Fibroblast of peridontal ligament (primary cell): ENCODE results near the gene EMILIN1.

Source experiments
- DNase-seq: peaks from one replicate; pipeline ENCODE4 v3.0.0-alpha.2; 2010; ENCODE audit errors: extremely low read depth

EMILIN1 gene

DNA sequence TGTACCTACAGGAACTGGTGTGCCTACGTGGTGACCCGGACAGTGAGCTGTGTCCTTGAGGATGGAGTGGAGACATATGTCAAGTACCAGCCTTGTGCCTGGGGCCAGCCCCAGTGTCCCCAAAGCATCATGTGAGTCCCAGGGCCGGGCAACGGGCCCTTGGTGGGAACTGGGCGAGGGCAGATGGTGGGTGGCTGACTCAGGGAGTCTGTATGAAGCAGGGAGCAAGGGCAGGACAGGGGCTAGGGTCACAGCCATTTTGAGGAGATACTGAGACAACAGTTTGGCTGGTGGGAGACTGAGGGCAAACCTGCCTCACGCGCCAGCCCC lies 1.7 kb downstream of the EMILIN1 start:
- no peak for DNase-seq

DNA sequence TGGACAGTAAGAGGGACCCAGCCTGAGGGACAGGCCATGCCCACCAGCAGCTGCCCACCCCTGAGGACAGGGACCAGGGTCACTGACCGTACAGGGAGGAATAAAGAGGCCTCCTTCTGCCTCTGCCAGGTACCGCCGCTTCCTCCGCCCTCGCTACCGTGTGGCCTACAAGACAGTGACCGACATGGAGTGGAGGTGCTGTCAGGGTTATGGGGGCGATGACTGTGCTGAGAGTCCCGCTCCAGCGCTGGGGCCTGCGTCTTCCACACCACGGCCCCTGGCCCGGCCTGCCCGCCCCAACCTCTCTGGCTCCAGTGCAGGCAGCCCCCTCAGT lies 2.2 kb downstream of the EMILIN1 start:
- DNase-seq, result no peak

DNA sequence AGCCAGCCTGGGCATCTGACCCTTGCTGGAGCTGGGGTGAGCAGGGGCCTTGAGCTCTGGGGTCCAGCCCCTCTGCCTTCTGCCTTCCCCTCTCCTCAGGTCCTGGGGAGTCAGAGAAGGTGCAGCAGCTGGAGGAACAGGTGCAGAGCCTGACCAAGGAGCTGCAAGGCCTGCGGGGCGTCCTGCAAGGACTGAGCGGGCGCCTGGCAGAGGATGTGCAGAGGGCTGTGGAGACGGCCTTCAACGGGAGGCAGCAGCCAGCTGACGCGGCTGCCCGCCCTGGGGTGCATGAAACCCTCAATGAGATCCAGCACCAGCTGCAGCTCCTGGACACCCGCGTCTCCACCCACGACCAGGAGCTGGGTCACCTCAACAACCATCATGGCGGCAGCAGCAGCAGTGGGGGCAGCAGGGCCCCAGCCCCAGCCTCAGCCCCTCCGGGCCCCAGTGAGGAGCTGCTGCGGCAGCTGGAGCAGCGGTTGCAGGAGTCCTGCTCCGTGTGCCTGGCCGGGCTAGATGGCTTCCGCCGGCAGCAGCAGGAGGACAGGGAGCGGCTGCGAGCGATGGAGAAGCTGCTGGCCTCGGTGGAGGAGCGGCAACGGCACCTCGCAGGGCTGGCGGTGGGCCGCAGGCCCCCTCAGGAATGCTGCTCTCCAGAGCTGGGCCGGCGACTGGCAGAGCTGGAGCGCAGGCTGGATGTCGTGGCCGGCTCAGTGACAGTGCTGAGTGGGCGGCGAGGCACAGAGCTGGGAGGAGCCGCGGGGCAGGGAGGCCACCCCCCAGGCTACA lies 3.8 kb downstream of the EMILIN1 start:
- DNase-seq, result no peak

DNA sequence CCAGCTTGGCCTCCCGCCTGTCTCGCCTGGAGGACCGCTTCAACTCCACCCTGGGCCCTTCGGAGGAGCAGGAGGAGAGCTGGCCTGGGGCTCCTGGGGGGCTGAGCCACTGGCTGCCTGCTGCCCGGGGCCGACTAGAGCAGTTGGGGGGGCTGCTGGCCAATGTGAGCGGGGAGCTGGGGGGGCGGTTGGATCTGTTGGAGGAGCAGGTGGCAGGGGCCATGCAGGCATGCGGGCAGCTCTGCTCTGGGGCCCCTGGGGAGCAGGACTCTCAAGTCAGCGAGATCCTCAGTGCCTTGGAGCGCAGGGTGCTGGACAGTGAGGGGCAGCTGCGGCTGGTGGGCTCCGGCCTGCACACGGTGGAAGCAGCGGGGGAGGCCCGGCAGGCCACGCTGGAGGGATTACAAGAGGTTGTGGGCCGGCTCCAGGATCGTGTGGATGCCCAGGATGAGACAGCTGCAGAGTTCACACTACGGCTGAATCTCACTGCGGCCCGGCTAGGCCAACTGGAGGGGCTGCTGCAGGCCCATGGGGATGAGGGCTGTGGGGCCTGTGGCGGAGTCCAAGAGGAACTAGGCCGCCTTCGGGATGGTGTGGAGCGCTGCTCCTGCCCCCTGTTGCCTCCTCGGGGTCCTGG lies 4.5 kb downstream of the EMILIN1 start:
- no peak for DNase-seq

DNA sequence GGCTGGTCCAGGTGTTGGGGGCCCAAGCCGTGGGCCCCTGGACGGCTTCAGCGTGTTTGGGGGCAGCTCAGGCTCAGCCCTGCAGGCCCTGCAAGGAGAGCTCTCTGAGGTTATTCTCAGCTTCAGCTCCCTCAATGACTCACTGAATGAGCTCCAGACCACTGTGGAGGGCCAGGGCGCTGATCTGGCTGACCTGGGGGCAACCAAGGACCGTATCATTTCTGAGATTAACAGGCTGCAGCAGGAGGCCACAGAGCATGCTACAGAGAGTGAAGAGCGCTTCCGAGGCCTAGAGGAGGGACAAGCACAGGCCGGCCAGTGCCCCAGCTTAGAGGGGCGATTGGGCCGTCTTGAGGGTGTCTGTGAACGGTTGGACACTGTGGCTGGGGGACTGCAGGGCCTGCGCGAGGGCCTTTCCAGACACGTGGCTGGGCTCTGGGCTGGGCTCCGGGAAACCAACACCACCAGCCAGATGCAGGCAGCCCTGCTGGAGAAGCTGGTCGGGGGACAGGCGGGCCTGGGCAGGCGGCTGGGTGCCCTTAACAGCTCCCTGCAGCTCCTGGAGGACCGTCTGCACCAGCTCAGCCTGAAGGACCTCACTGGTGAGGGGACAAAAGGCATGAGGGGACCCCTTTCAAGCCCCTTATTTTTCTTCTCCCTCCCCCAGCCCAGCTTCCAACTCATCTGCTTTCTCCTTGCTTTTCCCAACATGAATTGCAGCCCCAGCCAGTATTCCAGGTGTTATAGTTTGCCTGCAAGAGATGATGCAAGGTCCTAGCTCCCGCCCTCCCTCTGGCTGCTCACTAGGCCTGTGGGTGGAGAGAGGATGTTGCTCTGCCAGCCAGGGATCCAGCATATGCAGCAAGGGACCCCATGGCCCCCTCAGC lies 5.2 kb downstream of the EMILIN1 start:
- DNase-seq, result no peak

DNA sequence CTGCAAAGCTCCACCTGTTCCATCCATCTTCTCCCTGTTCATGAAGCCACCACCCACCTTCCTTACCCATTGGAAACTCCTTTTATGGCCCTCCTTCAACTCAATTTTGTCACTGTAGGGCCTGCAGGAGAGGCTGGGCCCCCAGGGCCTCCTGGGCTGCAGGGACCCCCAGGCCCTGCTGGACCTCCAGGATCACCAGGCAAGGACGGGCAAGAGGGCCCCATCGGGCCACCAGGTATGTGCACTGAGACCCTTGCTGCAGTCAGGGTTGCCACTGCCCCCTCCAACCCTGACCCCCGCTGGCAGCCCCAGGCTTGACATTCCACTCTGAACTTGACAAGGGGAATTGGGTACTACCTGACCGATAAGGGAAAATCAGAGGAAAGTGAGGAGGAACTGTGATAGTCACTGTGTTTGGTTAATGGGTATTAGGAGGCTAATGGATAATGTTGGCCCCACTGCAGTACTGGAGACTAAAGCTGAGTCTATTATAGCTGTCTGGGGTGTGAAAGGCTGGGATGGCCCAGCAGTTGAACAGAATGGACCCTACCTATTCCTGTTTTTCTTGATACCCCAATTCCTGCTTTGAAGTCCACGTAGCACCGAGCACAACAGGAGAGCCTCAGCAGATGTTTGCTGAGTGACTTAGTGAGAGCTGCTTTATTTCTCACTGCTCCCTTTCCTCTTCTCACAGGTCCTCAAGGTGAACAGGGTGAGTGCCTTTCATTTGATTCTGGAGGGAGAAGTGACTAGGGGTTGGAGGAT lies 6.1 kb downstream of the EMILIN1 start:
- DNase-seq, result no peak

DNA sequence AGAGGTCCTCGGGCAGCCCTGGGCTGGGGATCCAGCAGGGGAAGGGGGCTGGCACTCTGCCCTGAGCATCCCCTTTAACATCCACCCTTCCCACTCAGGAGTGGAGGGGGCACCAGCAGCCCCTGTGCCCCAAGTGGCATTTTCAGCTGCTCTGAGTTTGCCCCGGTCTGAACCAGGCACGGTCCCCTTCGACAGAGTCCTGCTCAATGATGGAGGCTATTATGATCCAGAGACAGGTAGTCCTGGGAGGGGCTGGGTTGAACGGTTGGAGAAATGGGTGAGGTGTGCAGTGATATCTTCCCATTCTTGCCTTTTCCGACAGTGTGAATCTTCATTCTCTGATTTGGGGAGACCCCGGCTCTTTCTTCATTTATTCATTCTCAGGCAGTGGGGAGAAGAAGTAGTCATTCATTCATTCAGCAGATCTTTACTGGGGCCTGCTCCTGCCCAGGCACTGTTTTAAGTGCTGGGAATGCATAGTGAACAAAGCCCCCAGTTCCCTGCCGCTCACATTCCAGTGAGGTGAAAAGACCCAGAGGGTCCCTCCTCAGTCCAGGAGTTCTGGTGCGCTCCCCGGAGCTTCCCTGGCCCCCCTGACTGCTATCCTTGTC lies 6.8 kb downstream of the EMILIN1 start:
- no peak for DNase-seq

DNA sequence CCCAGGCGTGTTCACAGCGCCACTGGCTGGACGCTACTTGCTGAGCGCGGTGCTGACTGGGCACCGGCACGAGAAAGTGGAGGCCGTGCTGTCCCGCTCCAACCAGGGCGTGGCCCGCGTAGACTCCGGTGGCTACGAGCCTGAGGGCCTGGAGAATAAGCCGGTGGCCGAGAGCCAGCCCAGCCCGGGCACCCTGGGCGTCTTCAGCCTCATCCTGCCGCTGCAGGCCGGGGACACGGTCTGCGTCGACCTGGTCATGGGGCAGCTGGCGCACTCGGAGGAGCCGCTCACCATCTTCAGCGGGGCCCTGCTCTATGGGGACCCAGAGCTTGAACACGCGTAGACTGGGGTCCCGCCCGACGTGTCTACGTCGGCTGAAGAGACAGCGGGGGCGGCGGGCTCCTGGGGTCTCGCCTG lies 7.3 kb downstream of the EMILIN1 start:
- peak; percentile 54 for DNase-seq

DNA sequence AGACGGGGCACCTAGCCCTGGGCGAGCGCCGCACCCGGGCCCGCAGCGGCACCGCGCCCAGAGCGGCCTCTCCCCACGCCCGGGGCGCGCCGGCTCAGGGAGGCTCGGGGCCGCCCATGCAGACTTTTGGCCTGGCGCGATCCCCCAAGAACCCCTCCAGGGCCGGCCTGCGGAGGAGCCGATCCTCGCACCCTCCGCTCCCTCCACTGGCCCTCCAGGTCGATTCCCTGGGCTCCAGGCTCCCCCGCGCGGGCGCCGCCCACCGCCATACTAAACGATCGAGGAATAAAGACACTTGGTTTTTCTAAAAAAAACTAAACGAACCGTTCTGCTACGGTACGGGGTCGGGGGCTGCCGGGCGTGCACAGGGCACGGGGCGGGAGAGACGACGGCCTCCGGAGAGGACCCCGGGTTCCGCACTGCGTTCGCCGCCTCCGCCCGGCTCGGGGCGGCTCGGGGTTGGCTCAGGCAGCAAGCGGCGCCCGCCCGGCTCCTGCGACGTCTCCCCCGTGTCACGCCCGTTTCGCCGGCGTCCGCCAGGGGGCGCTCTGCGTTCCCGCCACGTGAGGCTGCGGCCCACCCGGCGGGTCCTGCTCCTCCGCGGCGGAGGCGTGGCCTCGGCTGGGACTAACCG lies 7.8 kb downstream of the EMILIN1 start:
- peak; percentile 82 for DNase-seq

DNA sequence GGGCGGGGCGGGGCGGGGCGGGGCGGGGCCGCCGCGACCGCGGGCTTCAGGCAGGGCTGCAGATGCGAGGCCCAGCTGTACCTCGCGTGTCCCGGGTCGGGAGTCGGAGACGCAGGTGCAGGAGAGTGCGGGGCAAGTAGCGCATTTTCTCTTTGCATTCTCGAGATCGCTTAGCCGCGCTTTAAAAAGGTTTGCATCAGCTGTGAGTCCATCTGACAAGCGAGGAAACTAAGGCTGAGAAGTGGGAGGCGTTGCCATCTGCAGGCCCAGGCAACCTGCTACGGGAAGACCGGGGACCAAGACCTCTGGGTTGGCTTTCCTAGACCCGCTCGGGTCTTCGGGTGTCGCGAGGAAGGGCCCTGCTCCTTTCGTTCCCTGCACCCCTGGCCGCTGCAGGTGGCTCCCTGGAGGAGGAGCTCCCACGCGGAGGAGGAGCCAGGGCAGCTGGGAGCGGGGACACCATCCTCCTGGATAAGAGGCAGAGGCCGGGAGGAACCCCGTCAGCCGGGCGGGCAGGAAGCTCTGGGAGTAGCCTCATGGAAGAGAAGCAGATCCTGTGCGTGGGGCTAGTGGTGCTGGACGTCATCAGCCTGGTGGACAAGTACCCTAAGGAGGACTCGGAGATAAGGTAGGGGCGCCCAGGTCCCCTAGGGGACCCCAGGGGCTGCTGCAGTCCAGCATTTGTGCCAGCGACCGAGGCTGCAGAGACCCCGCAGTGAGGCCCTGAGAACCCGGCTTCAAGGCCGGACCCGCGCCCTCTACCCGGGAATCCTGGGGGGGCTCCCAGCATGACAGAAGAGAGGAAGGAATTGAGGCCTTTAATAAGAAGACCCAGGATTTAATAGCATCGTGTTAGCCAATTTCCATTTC lies 8.5 kb downstream of the EMILIN1 start, which contains the start of gene KHK:
KHK (plus strand) TSS at position 49 of the 870 bp plus-strand sequence; CDS start at position 537, 488 bp downstream.
- no peak for DNase-seq

DNA sequence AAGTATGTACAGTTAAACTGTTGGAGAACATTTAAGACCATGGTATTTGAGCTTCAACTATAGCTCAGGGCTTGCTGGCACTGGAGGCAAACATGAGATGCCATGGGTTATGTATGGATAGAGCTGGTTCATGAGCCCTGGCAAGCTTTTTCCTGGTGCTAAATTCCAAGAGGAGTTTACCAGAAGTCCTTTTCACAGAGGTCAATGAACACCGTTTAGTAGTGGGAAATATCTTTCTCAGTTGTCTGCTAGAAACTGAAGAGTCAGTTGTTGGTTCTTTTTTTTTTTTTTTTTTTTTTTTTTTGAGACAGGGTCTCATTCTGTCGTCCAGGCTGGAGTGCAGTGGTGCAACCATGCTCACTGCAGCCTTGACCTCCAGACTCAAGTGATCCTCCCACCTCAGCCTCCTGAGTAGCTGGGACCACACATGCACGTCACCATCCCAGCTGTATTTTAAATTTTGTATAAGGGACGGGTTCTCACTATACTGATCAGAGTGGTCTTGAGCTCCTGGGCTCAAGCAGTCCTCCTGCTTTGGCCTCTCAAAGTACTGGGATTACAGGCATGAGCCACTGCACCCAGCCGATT lies 9.5 kb downstream of the EMILIN1 start:
- no peak for DNase-seq

DNA sequence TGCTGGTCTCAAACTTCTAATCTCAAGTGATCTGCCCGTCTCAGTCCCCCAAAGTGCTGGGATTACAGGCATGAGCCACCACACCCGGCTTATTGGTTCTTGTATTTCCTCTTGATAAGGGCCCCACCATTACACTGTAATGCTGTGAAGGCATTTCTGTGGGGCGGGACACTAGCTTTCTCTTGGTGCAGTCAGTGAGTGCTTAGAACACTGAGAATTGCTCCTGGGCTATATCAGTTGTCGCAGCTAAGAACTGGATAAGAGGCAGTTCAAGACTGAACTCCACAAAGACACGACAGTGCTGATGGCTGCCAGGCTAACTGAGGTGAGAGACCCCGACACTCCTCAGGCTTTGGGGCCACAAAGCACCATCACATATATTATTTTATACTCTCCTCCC lies 10.2 kb downstream of the EMILIN1 start:
- no peak for DNase-seq

DNA sequence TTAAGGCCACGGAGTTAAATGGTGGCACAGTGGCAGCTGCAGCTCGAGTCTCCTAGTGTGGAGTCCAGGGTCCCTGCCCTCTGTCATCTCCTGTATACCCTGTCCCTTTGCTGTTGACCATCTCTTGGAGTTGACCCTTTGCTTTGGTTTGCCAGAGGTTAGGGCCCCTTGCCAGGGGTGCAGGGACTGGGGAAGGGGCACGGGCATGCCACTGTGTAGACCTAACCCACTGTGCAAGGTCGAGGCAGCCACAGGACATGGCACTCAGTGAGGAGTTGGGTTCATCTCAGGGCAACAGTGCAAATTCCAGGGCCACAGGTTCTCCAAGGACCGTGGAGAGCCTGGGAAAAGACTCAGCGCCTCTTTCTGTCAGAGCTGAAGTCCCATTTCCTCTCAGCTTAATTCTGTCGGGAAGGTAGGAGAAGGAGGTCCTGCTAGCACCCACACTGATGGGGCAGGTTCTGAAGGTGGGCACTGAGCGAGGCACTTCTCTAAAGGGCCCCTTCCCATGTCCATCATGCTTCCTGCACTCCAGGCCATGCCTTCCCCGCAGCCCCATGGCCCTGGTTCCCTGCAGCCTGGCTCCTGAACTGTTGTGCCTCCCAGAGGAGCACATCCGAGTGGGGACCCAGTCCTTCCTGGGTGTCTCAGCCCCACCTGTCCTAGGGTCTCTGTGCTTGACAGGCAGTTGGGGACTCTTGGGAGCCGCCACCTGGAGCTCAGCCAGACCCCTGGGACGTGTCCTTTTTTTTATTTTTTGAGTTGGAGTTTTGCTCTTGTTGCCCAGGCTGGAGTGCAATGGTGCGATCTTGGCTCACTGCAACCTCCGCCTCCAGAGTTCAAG lies 10.9 kb downstream of the EMILIN1 start:
- no peak for DNase-seq

DNA sequence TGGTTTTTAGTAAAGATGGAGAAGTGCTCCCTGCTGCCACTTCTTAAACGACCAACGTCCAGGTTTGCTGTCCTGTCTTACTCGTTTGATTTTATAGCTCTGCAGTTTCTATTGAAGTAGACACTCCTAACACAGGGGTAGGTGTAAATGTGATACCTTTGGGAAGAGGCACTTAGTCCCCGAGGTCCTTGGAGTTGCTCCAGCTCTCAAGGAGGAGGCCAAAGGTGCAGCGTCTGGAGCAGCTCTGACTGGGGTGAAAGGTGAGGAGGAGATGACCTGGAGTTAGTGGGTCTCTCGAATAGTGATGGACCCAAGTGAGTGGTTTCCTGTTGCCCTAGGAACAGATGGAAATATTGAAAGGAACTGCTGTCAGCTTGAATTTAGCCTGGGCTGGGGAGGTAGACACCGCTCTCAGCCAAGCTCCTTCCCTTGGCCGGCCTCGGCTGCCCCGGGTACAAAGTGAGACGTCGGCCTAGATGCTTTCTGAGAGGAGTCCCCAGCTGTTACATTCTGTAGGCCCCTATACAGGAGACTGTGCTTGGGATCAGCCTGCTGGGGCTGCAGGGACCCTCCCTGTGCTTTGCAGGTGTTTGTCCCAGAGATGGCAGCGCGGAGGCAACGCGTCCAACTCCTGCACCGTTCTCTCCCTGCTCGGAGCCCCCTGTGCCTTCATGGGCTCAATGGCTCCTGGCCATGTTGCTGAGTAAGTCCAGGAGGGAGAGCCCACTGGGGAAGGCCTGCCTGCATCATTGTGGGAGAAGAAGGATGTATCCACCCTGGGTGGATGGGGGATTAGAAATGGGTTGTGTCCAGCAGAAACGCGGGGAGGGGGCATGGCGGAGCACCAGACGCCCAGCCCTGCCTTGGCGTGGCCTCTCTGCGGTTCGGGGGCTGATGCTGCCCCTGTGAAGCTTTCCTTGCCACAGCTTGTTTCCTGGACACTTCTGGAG lies 13.6 kb downstream of the EMILIN1 start:
- no peak for DNase-seq

DNA sequence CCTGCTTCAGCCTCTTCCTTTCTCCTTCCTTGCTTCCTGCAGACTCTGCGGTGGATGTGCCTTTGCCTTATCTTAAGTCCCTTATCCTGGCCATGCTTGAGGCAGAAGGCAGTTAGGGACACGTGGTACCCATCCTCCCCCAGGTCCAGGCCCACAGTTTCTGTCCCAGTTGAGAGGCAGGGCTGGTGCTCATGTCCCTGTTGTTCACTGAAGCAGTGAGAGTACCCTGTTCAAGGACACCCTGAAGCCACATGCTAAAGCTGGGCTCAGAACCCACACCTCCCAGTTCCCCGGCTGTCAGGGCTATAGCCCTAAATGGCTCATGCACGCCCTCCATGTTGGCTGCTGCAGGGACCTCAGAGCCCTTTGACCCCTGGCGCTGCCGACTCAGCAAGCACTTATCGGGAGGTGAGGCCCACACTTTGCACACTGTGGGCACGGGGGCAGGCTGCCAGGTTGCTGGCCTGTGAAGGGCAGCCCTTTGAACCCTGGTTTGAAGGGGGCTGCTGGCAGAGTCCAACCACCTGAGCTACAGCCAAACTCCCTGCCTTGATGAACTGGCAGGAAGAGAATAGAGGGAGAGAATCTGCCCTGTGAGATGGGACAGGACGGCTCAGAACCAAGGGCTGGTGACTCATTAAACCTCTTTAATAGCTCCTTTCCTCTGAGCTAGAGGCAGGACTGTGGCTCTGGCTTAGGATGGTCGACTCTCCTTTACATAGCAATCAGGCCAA lies 14.4 kb downstream of the EMILIN1 start:
- DNase-seq, result no peak

DNA sequence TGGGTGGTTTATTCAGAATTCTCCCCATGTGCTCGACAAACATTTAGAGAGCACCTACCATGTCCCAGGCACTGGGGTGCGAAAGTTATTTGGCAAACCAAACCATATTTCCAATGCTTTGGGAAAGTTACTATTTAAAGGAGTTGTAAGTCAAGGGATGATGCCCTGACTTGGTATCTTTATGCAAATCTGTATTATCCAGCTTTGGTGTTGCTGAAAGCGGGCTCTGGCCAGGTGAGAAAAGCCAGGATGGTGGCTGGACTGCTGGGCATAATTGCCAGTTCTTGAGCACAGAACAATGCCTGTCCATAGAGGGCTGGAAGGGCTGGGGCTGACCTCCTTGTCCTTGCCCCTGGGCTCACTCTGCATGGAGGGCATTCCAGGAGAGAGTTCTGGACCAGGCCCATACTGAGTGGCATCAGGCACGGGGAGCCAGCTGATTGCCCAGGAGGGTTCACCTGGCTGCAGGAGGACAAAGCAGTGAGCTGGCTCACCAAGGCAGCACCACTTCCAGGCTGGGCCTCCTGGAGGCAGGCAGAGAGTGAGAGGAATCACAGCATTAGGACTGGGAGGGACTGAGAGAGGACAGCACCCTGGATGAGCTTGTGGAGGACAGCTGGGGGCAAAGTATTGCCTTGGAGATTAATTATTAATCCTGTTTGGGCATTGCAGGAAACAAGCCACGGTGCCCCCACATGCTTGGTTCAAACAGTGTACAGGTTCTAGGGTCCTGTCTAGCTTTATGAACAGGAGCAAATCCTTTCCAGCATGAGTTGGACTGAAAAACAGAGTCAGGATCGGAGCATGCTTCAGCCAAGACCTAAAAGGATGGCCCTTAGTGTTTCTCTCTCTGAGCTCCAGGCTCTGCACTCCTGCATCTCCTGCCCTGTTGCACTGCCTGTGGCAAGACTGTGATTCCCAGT lies 15.3 kb downstream of the EMILIN1 start:
- DNase-seq, result no peak
